ENCODE measurements around the gene PTPN9.
"Not testable (repeated sequence)": the region's sequence is repeated elsewhere in the genome, so short reads cannot be mapped to it uniquely, and the experiment has no call there.

PTPN9 gene

DNA sequence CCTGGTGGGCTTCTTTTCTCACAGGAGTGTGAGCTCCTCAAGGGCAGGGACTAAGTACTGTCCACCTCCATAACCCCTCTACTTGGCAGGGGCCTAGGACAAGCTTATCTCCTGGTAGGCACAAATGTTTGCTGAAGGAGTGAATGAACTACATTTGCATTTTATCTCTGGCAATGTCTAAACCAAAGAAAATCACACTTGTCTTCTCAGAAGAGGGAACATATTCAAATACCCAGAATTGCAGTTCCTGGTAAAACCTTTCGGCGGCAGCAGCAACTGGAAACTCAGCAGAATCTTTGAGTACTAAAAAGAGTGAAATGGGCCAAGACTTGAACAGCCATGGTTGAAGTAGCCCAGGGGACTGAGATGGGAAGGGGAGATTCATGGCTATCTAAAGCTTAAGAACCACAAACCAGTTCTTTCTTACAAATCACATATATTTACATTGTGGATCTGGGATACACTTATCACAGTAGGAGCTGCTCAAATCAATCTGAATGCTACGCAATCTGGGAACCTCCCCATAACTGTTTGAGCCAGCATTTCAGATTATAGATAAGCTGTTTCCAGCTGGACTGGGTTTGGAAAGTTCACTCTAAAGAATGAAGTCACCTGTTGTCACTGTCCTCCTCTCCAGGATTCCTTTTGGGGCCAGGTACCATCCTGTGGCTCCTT lies 18.7 kb upstream of the PTPN9 start:
- Histone ChIP-seq H3K4me1 (ENCODE audit: insufficient read depth, low read length) (no peaks in the 10 kb centered on the region), H3K27me3 (ENCODE audit: insufficient read depth, low read length) (no peaks in the 10 kb centered on the region), H3K36me3 (ENCODE audit: insufficient read depth, low read depth, low read length) (peaks cover 48% of the 10 kb centered on the region), H3K27ac (ENCODE audit: low read length) (no peak overlapping the region), H3K9ac (ENCODE audit: low read depth, low read length) (no peak overlapping the region), H3K4me3 (ENCODE audit: low read length) (no peak overlapping the region), H3K9me3 (ENCODE audit: insufficient read depth, low read depth, low read length) (no peaks in the 10 kb centered on the region)

DNA sequence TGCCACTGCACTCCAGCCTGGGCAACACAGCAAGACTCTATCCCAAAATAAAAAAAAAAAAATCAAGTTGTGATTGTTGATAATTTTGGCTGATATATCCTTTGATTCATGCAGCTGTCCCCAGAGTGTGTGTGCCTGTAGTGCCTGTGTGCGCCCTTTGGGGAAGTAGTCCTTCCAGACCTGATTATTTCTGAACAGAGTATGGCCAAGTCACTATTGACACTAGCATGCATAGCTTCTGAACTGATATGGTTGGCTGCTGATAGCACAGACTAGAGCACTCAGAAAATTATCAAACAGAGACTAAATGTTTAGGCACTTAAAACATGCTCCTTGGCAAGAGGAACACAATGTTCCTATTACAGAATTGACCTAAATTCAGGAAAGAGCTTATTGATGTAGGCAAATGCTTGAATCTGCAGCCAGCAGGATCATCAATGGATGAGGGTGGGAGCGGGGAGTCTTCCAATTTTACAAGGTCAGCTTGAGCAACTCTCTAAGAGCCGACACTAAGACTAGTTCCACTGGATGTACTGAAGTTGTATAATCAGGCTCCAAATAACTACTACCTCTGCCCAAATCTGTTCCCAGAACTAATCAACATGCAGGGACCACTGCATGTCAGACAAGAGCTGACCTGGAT lies 17.7 kb upstream of the PTPN9 start:
- no peaks in the 10 kb centered on the region for H3K27me3 ChIP-seq (ENCODE audit: insufficient read depth, low read length)
- H3K27ac ChIP-seq (ENCODE audit: low read length), result no peak overlapping the region
- no peaks in the 10 kb centered on the region for H3K4me1 ChIP-seq (ENCODE audit: insufficient read depth, low read length)
- no peak overlapping the region for H3K9ac ChIP-seq (ENCODE audit: low read depth, low read length)
- H3K4me3 ChIP-seq (ENCODE audit: low read length), result no peak overlapping the region
- H3K36me3 ChIP-seq (ENCODE audit: insufficient read depth, low read depth, low read length), result peaks cover 48% of the 10 kb centered on the region
- no peaks in the 10 kb centered on the region for H3K9me3 ChIP-seq (ENCODE audit: insufficient read depth, low read depth, low read length)

DNA sequence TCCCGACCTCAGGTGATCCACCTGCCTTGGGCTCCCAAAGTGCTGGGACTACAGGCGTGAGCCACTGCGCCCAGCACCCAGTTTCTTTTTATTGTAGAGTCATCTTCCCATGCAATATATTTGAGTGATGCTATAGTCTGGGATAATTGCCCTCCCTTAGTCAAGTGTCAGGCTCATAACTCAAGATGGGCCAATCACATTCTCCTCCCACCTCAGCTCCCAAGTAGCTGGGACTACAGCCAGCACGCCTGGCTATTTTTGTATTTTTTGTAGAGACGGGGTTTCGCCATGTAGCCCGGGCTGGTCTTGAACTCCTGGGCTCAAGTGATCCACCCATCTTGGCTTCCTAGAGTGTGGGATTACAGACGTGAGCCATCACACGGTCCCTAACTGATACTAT lies 15.2 kb upstream of the PTPN9 start:
- no peak overlapping the region for H3K4me3 ChIP-seq (ENCODE audit: low read length)
- no peaks in the 10 kb centered on the region for H3K27me3 ChIP-seq (ENCODE audit: insufficient read depth, low read length)
- H3K9ac ChIP-seq (ENCODE audit: low read depth, low read length), result no peak overlapping the region
- H3K9me3 ChIP-seq (ENCODE audit: insufficient read depth, low read depth, low read length), result no peaks in the 10 kb centered on the region
- H3K27ac ChIP-seq (ENCODE audit: low read length), result no peak overlapping the region
- peaks cover 27% of the 10 kb centered on the region; the same call in 1 of the 2 replicates for H3K36me3 ChIP-seq (ENCODE audit: insufficient read depth, low read depth, low read length)
- no peaks in the 10 kb centered on the region for H3K4me1 ChIP-seq (ENCODE audit: insufficient read depth, low read length)

DNA sequence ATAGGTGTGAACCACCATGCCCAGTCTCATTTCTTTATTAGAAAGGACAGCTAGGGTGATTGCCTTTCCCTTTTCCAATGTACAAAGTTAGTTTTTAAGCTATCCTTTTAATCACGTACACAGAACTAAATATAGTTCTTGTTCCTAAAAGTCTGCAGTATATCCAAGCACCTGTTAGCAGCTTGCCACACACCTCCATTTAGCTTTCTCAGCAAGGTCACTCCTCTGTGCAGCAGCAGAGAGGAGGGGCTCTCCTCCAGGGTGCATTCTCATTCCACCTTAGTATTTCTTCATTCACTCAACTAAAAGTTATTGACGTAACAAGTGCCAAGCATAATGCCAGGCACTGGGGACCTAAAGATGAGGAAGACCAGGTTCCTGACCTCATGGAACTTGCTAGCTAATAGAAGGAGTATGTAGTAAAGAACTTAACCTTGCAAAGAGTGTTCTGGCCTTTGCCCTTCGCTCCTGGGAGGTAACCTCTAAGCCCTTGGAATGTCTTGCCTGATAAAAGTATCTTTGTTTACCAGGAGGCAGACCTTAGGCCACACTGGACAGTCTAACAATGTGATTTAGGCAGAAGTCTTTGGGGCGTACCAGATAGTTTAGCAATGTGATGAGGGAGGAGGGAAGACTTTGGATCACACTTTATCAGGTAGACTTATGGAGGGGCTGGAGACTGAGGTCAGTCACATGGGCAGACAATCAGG lies 12.7 kb upstream of the PTPN9 start:
- Histone ChIP-seq H3K4me3 (ENCODE audit: low read length) (no peak overlapping the region), H3K4me1 (ENCODE audit: insufficient read depth, low read length) (no peaks in the 10 kb centered on the region), H3K9me3 (ENCODE audit: insufficient read depth, low read depth, low read length) (no peaks in the 10 kb centered on the region), H3K36me3 (ENCODE audit: insufficient read depth, low read depth, low read length) (peaks cover 3% of the 10 kb centered on the region; the same call in 1 of the 2 replicates), H3K9ac (ENCODE audit: low read depth, low read length) (no peak overlapping the region), H3K27me3 (ENCODE audit: insufficient read depth, low read length) (no peaks in the 10 kb centered on the region), H3K27ac (ENCODE audit: low read length) (no peak overlapping the region)

DNA sequence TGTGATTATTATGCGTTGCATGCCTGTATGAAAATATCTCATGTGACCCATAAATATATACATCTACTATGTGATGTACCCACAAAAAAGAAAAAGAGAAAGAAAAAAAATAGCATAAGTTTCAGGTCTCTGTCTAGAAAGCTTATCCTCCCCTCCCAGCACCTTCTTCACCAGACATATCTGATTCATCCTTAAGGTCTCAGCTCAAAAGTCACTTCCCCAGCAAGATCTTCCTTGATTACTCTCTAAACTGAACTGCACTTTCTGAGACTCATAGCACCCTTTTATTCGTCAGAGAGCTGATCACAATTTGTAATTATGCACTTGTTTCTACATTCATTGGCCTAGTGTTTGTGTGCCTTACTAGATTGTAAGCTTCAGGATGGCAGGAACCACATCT lies 11.1 kb upstream of the PTPN9 start:
- Histone ChIP-seq H3K27me3 (ENCODE audit: insufficient read depth, low read length) (no peaks in the 10 kb centered on the region), H3K27ac (ENCODE audit: low read length) (no peak overlapping the region), H3K9me3 (ENCODE audit: insufficient read depth, low read depth, low read length) (no peaks in the 10 kb centered on the region), H3K4me3 (ENCODE audit: low read length) (no peak overlapping the region), H3K4me1 (ENCODE audit: insufficient read depth, low read length) (no peaks in the 10 kb centered on the region), H3K9ac (ENCODE audit: low read depth, low read length) (no peak overlapping the region), H3K36me3 (ENCODE audit: insufficient read depth, low read depth, low read length) (no peaks in the 10 kb centered on the region)

GRCh38 chr15:75589071-75589470 lies 10.0 kb upstream of the PTPN9 start:
- Histone ChIP-seq H3K27me3 (ENCODE audit: insufficient read depth, low read length) (no peaks in the 10 kb centered on the region), H3K36me3 (ENCODE audit: insufficient read depth, low read depth, low read length) (no peaks in the 10 kb centered on the region), H3K4me3 (ENCODE audit: low read length) (no peak overlapping the region), H3K9ac (ENCODE audit: low read depth, low read length) (no peak overlapping the region), H3K4me1 (ENCODE audit: insufficient read depth, low read length) (no peaks in the 10 kb centered on the region), H3K27ac (ENCODE audit: low read length) (no peak overlapping the region), H3K9me3 (ENCODE audit: insufficient read depth, low read depth, low read length) (no peaks in the 10 kb centered on the region)

- H3K9ac ChIP-seq (ENCODE audit: low read depth, low read length); H3K27ac ChIP-seq (ENCODE audit: low read length); H3K36me3 ChIP-seq (ENCODE audit: insufficient read depth, low read depth, low read length); H3K27me3 ChIP-seq (ENCODE audit: insufficient read depth, low read length); H3K9me3 ChIP-seq (ENCODE audit: insufficient read depth, low read depth, low read length); H3K4me3 ChIP-seq (ENCODE audit: low read length); H3K4me1 ChIP-seq (ENCODE audit: insufficient read depth, low read length): not testable (repeated sequence)
Measured at GRCh38 chr15:75586422-75586821, 7.3 kb upstream of the PTPN9 start.

- Histone ChIP-seq H3K9me3 (ENCODE audit: insufficient read depth, low read depth, low read length) (no peaks in the 10 kb centered on the region), H3K27me3 (ENCODE audit: insufficient read depth, low read length) (no peaks in the 10 kb centered on the region), H3K9ac (ENCODE audit: low read depth, low read length) (no peak overlapping the region), H3K4me3 (ENCODE audit: low read length) (no peak overlapping the region), H3K27ac (ENCODE audit: low read length) (no peak overlapping the region), H3K4me1 (ENCODE audit: insufficient read depth, low read length) (peaks cover 4% of the 10 kb centered on the region; the same call in 1 of the 2 replicates), H3K36me3 (ENCODE audit: insufficient read depth, low read depth, low read length) (no peaks in the 10 kb centered on the region)
Measured at GRCh38 chr15:75584121-75584520, 5.0 kb upstream of the PTPN9 start.

GRCh38 chr15:75583701-75584100 lies 4.6 kb upstream of the PTPN9 start:
- Histone ChIP-seq H3K4me1 (ENCODE audit: insufficient read depth, low read length) (peaks cover 4% of the 10 kb centered on the region; the same call in 1 of the 2 replicates), H3K36me3 (ENCODE audit: insufficient read depth, low read depth, low read length) (no peaks in the 10 kb centered on the region), H3K27me3 (ENCODE audit: insufficient read depth, low read length) (no peaks in the 10 kb centered on the region), H3K9ac (ENCODE audit: low read depth, low read length) (no peak overlapping the region), H3K4me3 (ENCODE audit: low read length) (no peak overlapping the region), H3K27ac (ENCODE audit: low read length) (no peak overlapping the region), H3K9me3 (ENCODE audit: insufficient read depth, low read depth, low read length) (no peaks in the 10 kb centered on the region)

DNA sequence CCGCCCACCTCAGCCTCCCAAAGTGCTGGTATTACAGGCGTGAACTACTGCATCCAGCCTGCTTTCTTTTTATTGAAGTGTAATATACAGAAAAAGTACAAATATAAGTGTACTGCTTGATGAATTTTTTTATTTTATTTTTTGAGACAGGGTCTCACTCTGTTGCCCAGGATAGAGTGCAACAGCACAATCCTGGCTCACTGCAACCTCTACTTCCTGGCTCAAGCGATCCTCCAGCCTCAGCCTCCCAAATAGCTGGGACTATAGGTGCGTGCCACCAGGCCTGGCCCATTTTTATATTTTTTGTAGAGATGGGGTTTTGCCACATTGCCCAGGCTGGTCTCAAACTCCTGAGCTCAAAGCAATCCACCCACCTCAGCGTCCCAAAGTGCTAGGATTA lies 3.8 kb upstream of the PTPN9 start:
- not testable (repeated sequence) for H3K36me3 ChIP-seq (ENCODE audit: insufficient read depth, low read depth, low read length); H3K27me3 ChIP-seq (ENCODE audit: insufficient read depth, low read length); H3K9ac ChIP-seq (ENCODE audit: low read depth, low read length); H3K4me1 ChIP-seq (ENCODE audit: insufficient read depth, low read length); H3K4me3 ChIP-seq (ENCODE audit: low read length); H3K9me3 ChIP-seq (ENCODE audit: insufficient read depth, low read depth, low read length); H3K27ac ChIP-seq (ENCODE audit: low read length)

- H3K9me3 ChIP-seq (ENCODE audit: insufficient read depth, low read depth, low read length), result no peaks in the 10 kb centered on the region
- peak overlapping the region; percentile 90 for H3K27ac ChIP-seq (ENCODE audit: low read length)
- H3K4me1 ChIP-seq (ENCODE audit: insufficient read depth, low read length), result peaks cover 15% of the 10 kb centered on the region
- H3K27me3 ChIP-seq (ENCODE audit: insufficient read depth, low read length), result no peaks in the 10 kb centered on the region
- peak overlapping the region; percentile 98 for H3K9ac ChIP-seq (ENCODE audit: low read depth, low read length)
- no peaks in the 10 kb centered on the region for H3K36me3 ChIP-seq (ENCODE audit: insufficient read depth, low read depth, low read length)
- peak overlapping the region; percentile 100 for H3K4me3 ChIP-seq (ENCODE audit: low read length)
Measured at GRCh38 chr15:75578173-75578947, 755 bp downstream of the PTPN9 start.

Measured in iPS-20b (cell line).